SK-MEL-5 (cell line): Measurements from ENCODE around the gene AGBL1. TPM values are rescaled to one million over a fixed set of nuclear protein-coding genes. Genes with fewer than 3 reads are reported as not detected.

Experiments used
- DNase-seq: peaks from one replicate; pipeline ENCODE4 v3.0.0-alpha.2; 2016; ENCODE audit warnings: low read depth, low spot score
- in situ Hi-C: cut with HindIII; loops from 2 replicates; pipeline ENCODE4 v1.10.0; 2016; ENCODE audit warnings: low sequenced_read_pairs, high pct_unique_total_duplicates, low pct_unique_long_range_greater_than_20kb
- total RNA-seq: library from RNA; depleted of rRNA; stranded (reverse); fragments of >200 nt; shearing (Covaris generic); gene quantifications from 2 replicates; pipeline ENCODE4 v1.2.3, GENCODE V29; 2014

Gene AGBL1
- total RNA-seq, 1 experiment from 2014 or later, result not detected

- in situ Hi-C loops, result no loop called here
- DNase-seq, result no peak
These were observed 573.9 kb downstream of the AGBL1 start for GRCh38 chr15:86653344-86654197.

GRCh38 chr15:86654501-86654900 lies 574.8 kb downstream of the AGBL1 start:
- in situ Hi-C loops, result no loop called here
- no peak for DNase-seq

DNA sequence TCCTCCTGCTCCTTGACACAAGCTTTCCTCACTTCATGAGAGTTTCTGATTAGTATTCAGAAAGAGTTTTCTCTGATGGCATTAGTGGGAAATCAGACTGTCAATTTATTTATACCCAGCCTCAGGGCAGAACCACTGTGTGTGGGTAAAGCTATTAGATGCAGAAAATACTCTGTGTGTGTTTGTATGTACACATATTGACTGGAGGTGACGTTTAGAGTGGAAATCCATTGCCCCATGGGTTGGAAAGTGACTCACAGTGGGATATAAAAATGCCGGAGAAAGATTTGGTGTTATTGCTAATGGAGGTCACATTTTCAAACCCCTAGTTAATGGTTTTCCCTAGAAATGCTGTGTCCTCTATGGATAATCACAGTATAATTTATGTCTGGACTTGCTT lies 577.6 kb downstream of the AGBL1 start:
- no peak for DNase-seq
- in situ Hi-C loops, result no loop called here

DNA sequence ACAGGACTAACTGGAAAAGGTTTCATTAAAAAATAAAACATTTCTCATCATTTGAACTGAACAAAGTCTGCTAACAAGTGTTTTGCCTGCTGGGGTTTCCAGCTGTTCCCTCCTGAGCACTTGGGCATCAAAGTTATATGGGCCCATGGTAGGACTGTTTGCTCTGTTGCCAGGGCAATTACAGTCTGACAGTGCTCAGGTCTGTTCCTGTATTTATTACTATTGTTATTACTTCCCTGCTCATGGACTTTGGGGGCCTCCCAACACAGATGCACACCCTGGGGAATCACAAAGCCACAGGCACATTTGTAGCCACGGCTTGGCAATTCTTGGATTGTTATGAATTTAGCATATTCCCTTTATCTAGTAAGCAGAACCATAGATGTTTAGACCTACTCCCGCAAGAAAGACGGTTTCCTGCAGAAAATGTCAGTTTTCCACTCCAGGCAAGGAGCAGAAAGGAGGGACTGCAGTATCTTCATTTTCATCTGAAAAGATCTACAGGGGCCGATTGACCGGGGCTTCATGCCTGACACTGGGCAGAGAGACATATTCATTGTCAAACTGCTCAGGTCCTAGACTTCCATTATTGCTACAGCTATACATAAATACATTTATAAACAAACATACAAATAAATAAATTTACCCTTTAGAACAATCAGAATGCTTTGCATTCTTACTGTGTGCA lies 580.2 kb downstream of the AGBL1 start:
- DNase-seq, result no peak
- in situ Hi-C loops, result no loop called here

DNA sequence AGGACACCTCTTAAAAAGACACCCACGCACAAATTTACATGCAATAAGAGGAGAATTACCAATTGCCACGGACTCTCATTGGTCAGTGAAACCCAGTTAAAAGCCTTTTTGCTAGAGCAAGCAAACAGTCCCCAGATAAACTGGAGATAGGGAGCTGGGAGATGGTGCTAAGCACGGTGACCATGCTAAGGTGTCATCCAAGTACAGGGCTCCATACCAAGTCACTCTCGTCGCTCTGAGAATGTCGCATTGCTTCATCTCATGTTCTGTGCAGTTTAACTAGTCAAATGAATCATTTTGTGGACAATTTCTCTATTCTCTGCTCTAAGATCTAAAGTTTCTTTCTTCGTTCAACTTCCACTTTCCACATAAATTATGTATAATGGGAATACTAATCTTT lies 581.9 kb downstream of the AGBL1 start:
- in situ Hi-C loops, result no loop called here
- no peak for DNase-seq

DNA sequence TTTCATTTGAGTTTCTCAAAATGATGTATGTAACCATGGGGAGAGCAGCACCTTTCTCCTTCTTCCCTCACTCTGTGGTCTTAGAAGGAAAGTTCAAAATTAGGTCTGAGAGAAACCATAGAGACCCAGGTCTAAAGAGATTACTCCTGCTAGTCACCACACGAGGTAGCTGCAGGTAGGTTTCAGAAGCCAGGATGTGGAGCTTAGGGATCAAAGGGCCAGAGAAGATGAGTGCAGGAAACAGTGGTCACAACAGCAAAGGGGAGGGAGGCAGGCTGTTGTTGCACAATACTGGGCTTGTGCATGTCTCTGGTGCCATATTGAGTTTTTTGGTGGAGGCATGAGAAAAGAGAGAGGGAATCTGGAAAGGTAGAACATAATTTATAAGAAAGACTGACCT lies 583.6 kb downstream of the AGBL1 start:
- DNase-seq, result no peak
- in situ Hi-C loops, result no loop called here

DNA sequence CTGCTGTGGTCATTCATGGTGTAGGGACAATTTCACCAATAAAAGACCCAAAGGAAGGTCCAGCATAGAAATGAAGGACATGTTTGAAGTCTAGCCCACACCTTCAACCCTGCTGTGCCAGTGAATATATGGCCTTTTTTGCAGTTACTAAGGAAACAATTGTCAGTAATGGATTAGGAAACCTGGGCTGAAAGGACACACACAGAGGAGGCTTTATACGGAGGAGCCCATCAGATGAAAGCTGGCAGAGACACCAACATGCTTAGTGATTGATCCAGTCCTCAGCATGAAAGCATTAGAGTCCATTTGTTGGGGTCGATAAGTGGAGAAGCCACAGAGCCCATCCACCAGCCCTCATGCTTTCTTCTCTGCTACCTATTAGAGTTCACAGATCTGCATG lies 584.3 kb downstream of the AGBL1 start:
- DNase-seq, result no peak
- in situ Hi-C loops, result no loop called here

- in situ Hi-C loops, result no loop called here
- no peak for DNase-seq
These were observed 584.9 kb downstream of the AGBL1 start for GRCh38 chr15:86664581-86664980.

DNA sequence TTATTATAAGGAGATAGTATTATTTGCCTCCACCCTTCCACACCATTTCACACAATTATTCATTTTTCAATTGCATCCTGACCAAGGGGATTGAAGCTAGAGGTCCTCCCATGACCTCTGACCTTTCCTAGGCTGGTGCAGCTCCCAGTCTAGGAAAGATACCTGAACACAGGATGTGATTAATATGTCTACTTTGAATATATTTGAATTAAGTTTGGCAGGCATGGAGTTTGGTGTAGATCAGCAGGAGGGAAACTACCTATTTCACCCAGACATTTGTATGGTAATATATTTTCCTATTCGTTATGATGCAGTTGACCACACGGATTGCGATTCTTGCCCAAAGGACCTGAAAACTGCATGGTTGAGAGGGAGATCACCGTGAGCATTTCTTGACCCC lies 596.3 kb downstream of the AGBL1 start:
- in situ Hi-C loops, result no loop called here
- DNase-seq, result no peak

DNA sequence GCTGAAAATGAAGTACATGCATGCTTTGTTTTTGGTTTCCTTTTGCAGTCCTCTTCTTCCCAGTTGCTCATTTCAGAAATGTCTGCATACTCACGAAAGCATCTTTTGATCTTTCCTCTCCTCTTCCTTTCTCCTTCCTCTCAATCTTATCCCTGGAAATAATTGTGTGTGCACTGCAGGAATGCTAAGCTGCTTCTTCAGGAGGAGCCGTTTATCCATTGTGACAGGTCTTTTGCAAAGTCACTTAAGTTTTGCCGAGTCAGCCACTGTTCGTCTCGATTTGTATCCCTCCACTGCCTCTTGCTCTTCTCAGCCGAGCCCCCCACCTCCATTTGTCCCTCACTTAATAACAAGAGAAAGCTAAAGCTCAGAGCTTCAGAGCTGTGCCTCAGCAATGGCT lies 597.6 kb downstream of the AGBL1 start:
- no peak for DNase-seq
- in situ Hi-C loops, result no loop called here

GRCh38 chr15:86685263-86685662 lies 605.6 kb downstream of the AGBL1 start:
- DNase-seq, result no peak
- in situ Hi-C loops, result no loop called here

DNA sequence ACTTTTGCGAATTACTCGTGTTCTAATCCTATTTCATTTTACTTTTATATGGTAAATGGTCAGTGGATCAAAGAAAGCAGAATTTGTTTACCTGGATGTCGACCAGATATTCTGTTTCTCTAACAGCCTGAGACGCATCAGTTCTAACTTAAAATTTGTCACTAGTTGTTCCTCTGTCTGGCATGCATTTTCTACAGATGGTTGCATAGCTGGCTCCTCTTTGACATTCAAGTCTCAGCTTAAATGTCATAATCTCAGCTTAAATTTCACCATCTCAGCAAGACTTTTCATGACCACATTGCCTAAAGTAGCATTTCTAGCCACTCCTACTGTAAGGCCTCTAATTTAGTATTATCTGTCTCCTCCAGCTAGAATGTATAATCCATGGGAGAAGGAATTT lies 609.3 kb downstream of the AGBL1 start:
- in situ Hi-C loops, result no loop called here
- no peak for DNase-seq

GRCh38 chr15:86690566-86690965 lies 610.9 kb downstream of the AGBL1 start:
- DNase-seq, result no peak

GRCh38 chr15:86691091-86691663 lies 611.5 kb downstream of the AGBL1 start:
- peak; percentile 14 for DNase-seq

More at GRCh38 chr15:86690566-86690965, 610.9 kb downstream of the AGBL1 start:
- in situ Hi-C loops, result no loop called here

DNA sequence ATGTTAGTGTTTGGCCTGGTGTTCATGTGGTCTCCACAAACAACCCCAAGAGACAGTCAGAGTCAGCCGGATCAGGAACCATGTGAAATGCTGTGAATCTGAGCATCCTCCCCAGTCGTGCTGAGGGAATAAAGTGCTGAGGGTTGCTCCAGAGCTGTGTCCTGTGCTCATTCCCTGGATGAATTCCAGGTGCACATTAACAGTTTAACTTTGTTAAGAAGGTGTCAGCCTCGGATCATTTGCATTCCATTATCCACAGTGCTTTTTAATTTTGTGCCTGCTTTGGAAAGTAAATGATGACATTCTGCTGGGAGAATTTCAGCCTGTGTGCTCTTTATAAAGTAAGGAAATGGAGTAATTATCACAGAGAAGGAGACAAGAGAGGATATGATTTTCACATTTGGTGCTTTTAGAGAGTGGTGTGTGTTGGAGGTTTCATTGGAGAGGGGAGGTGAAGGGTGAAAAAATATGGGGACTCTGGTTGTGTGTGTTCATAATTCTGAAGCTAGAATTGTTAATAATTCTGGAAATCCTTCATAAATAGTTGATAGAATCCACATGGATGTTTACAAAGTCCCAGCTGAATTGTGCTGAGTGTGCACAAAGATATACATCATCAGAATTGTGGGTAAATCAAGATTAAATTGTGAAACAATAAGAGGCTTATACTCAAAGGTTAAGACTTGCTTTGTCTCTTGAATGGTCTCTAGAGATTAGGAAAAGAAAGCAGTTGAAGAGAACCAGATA lies 621.4 kb downstream of the AGBL1 start:
- in situ Hi-C loops, result no loop called here
- DNase-seq, result no peak

More at GRCh38 chr15:86691091-86691663, 611.5 kb downstream of the AGBL1 start:
- in situ Hi-C loops, result no loop called here

GRCh38 chr15:86701611-86701963 lies 621.9 kb downstream of the AGBL1 start:
- in situ Hi-C loops, result no loop called here
- DNase-seq, result no peak

- no peak for DNase-seq
- in situ Hi-C loops, result no loop called here
These were observed 627.1 kb downstream of the AGBL1 start for GRCh38 chr15:86706813-86707212.

DNA sequence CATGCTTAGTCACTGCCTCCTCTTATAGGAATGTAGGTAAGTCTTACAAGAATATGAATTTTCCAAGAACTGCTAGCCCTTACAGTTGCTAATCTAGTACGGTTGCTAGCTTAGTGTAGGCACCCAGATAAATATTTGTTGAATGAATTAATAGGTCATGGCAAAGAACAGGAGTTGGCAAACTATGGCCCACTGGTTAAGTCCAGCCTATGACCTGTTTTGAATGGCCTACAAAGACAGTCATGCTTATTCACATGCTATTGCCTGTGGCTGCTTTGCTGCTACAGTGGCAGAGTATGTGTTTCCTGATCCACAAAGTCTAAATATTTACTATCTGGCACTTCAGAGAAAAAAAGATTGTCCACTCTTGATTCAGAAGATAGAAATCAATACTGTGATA lies 631.8 kb downstream of the AGBL1 start:
- no peak for DNase-seq
- in situ Hi-C loops, result no loop called here
